Ascending aorta (tissue), 2 donors: ENCODE data around the gene PLD6. TPM values are rescaled to one million over a fixed set of nuclear protein-coding genes. Genes with fewer than 3 reads are reported as not detected.

Source experiments
- DNase-seq, 2 donors: peaks; one replicate each; pipeline ENCODE4 v3.0.0-alpha.2; 2019; ENCODE audit warnings: low spot score in 2 of 2
- H3K27ac ChIP-seq, 2 donors: fragments of 200-600 bp; sonication (generic); one replicate each; pipeline ENCODE4 v1.5.1; 2016 to 2017; ENCODE audit warnings: mild to moderate bottlenecking in 1 of 2
- H3K27me3 ChIP-seq: fragments of 200-600 bp; sonication (generic); one replicate; pipeline ENCODE4 v1.5.1; 2017
- H3K36me3 ChIP-seq, 2 donors: fragments of 200-600 bp; sonication (generic); one replicate each; pipeline ENCODE4 v1.5.1; 2016
- H3K4me1 ChIP-seq, 2 donors: fragments of 200-600 bp; sonication (generic); one replicate each; pipeline ENCODE4 v1.5.1; 2016 to 2017; ENCODE audit warnings: mild to moderate bottlenecking in 1 of 2
- H3K4me3 ChIP-seq, 2 donors: fragments of 200-600 bp; sonication (generic); one replicate each; pipeline ENCODE4 v1.5.1; 2016 to 2017; ENCODE audit warnings: mild to moderate bottlenecking in 1 of 2
- H3K9me3 ChIP-seq, 2 donors: fragments of 200-600 bp; sonication (generic); one replicate each; pipeline ENCODE4 v1.5.1; 2016
- CTCF ChIP-seq, 3 experiments: fragments of 200-600 bp in 2 of 3; fragments of 450-650 bp in 1 of 3; sonication (generic) in 2 of 3; IDR thresholded peaks; one replicate each; pipeline ENCODE4 v1.5.1; 2016 to 2019; ENCODE audit warnings: antibody characterized with exemption in 3 of 3, mild to moderate bottlenecking in 1 of 3, moderate library complexity in 1 of 3
- intact Hi-C: fragments of 100-400 bp; cut with DNase I; formaldehyde crosslinking; loops from one replicate; pipeline ENCODE4 v1.15.1; 2023
- total RNA-seq: library from RNA; depleted of rRNA; stranded (reverse); fragments of >200 nt; gene quantifications from one replicate; pipeline ENCODE4 v1.1.0, GENCODE V29; 2016

PLD6 gene
- total RNA-seq, 1 donor from 2014 or later: 0.32 TPM

- Histone ChIP-seq H3K9me3 (no peaks in the 10 kb centered on the region), H3K4me3 (no peak overlapping the region), H3K27ac (peak overlapping the region in 1 of 2 donors; percentile 31), H3K27me3 (no peaks in the 10 kb centered on the region), H3K36me3 (peaks cover 74 to 91% of the 10 kb centered on the region in 2 donors), H3K4me1 (peaks cover 9 to 11% of the 10 kb centered on the region in 2 donors)
- DNase-seq: no peak
- no peak for TF ChIP-seq CTCF (IDR thresholded peaks at IDR 0.05)
- intact Hi-C loops: no loop called here
Measured at GRCh38 chr17:17156511-17156910, 49.6 kb downstream of the PLD6 start.

- intact Hi-C loops: no loop called here
- Histone ChIP-seq H3K27ac (no peak overlapping the region), H3K4me3 (no peak overlapping the region), H3K36me3 (peaks cover 70 to 87% of the 10 kb centered on the region in 2 donors), H3K9me3 (no peaks in the 10 kb centered on the region), H3K4me1 (peaks cover 13 to 15% of the 10 kb centered on the region in 2 donors), H3K27me3 (no peaks in the 10 kb centered on the region)
- TF ChIP-seq CTCF (IDR thresholded peaks at IDR 0.05): no peak
- DNase-seq: no peak
Measured at GRCh38 chr17:17156107-17156506, 50.0 kb downstream of the PLD6 start.

- TF ChIP-seq CTCF (IDR thresholded peaks at IDR 0.05): no peak
- Histone ChIP-seq H3K36me3 (peaks cover 68 to 84% of the 10 kb centered on the region in 2 donors), H3K27ac (no peak overlapping the region), H3K4me1 (peaks cover 15% of the 10 kb centered on the region in 2 donors), H3K27me3 (no peaks in the 10 kb centered on the region), H3K9me3 (no peaks in the 10 kb centered on the region), H3K4me3 (no peak overlapping the region)
- intact Hi-C loops: no loop called here
- DNase-seq: no peak
Measured at GRCh38 chr17:17155568-17155967, 50.6 kb downstream of the PLD6 start.

GRCh38 chr17:17154981-17155380, 51.2 kb downstream of the PLD6 start:
- H3K9me3 ChIP-seq: no peaks in the 10 kb centered on the region
- H3K4me3 ChIP-seq: no peak overlapping the region
- H3K36me3 ChIP-seq: peaks cover 68 to 84% of the 10 kb centered on the region in 2 donors
- TF ChIP-seq CTCF (IDR thresholded peaks at IDR 0.05): no peak
- no peak overlapping the region for H3K27ac ChIP-seq
- no peaks in the 10 kb centered on the region for H3K27me3 ChIP-seq
- no peak for DNase-seq
- intact Hi-C loops: no loop called here
- peaks cover 15% of the 10 kb centered on the region in 2 donors for H3K4me1 ChIP-seq

GRCh38 chr17:17154556-17154955, 51.6 kb downstream of the PLD6 start:
- Histone ChIP-seq H3K27me3 (no peaks in the 10 kb centered on the region), H3K9me3 (no peaks in the 10 kb centered on the region), H3K4me1 (peaks cover 15% of the 10 kb centered on the region in 2 donors), H3K36me3 (peaks cover 63 to 84% of the 10 kb centered on the region in 2 donors), H3K4me3 (no peak overlapping the region), H3K27ac (no peak overlapping the region)
- no peak for DNase-seq
- TF ChIP-seq CTCF (IDR thresholded peaks at IDR 0.05): no peak
- intact Hi-C loops: no loop called here

GRCh38 chr17:17153709-17154108, 52.4 kb downstream of the PLD6 start:
- Histone ChIP-seq H3K4me3 (no peak overlapping the region), H3K36me3 (peaks cover 55 to 75% of the 10 kb centered on the region in 2 donors), H3K9me3 (no peaks in the 10 kb centered on the region), H3K27ac (no peak overlapping the region), H3K27me3 (no peaks in the 10 kb centered on the region), H3K4me1 (peaks cover 15% of the 10 kb centered on the region in 2 donors)
- intact Hi-C loops: loop anchor here (2.0 kb wide), 3 partner anchors 53 to 153 kb away; partner anchors contain the start of genes FLCN and PLD6
- TF ChIP-seq CTCF (IDR thresholded peaks at IDR 0.05): no peak
- no peak for DNase-seq
